Transverse colon (tissue), 4 donors: ENCODE data around the gene KIF3A. TPM values are rescaled to one million over a fixed set of nuclear protein-coding genes. Genes with fewer than 3 reads are reported as not detected.

Experiments used
- DNase-seq: peaks from one replicate; pipeline ENCODE4 v3.0.0-alpha.2; 2019
- H3K27ac ChIP-seq, 4 donors: fragments of 200-600 bp; sonication (generic); 2 replicates each; pipeline ENCODE4 v1.5.1; 2016 to 2018; ENCODE audit warnings: inconsistent platforms in 4 of 4
- H3K27me3 ChIP-seq: fragments of 200-600 bp; sonication (generic); 2 replicates; pipeline ENCODE4 v1.5.1; 2017; ENCODE audit warnings: inconsistent platforms
- H3K36me3 ChIP-seq, 4 donors: fragments of 200-600 bp; sonication (generic); 2 replicates each; pipeline ENCODE4 v1.5.1; 2017 to 2019; ENCODE audit warnings: inconsistent platforms in 4 of 4
- H3K4me1 ChIP-seq, 4 donors: fragments of 200-600 bp; sonication (generic); 2 replicates each; pipeline ENCODE4 v1.5.1; 2017 to 2020; ENCODE audit warnings: inconsistent platforms in 4 of 4
- H3K4me3 ChIP-seq, 4 donors: fragments of 200-600 bp; sonication (generic); 1 replicate in 1 of 4; 2 replicates in 3 of 4; pipeline versions ENCODE4 v1.5.1 to v1.6.1; 2017 to 2019; ENCODE audit warnings: inconsistent platforms in 4 of 4
- H3K9me3 ChIP-seq, 2 donors: fragments of 200-600 bp; sonication (generic); 2 replicates each; pipeline ENCODE4 v1.5.1; 2017 to 2019; ENCODE audit warnings: inconsistent platforms in 2 of 2
- EP300 ChIP-seq: sonication (generic); formaldehyde crosslinking; IDR thresholded peaks from one replicate; pipeline ENCODE4 v1.6.1; 2017; ENCODE audit warnings: antibody characterized with exemption, low read depth
- POLR2A ChIP-seq: fragments of 450-650 bp; IDR thresholded peaks from one replicate; pipeline ENCODE4 v1.6.1; 2016; ENCODE audit warnings: antibody characterized with exemption, mild to moderate bottlenecking, moderate library complexity
- POLR2AphosphoS5 ChIP-seq, 3 donors: sonication (generic); formaldehyde crosslinking; IDR thresholded peaks; one replicate each; pipeline ENCODE4 v1.6.1; 2016; ENCODE audit warnings: antibody characterized with exemption in 3 of 3
- WGBS, 2 donors: methylation state at CpG; one replicate each; pipeline ENCODE4 v1.1.5; 2018; ENCODE audit warnings: low coverage in 1 of 2; 5-methylcytosine and 5-hydroxymethylcytosine counted together
- in situ Hi-C, 4 donors: fragments of 200-750 bp; cut with MboI; loops; one replicate each; pipeline versions ENCODE4 v1.15.0 to v1.15.1; 2017; ENCODE audit warnings: low sequenced_read_pairs in 3 of 4, low pct_ligation_motif_present in 1 of 4, low pct_unique_long_range_greater_than_20kb in 1 of 4
- intact Hi-C: fragments of 100-400 bp; cut with DNase I; formaldehyde crosslinking; loops from one replicate; pipeline ENCODE4 v1.15.1; 2023; ENCODE audit warnings: low total_unique reads
- total RNA-seq, 4 donors: library from RNA; depleted of rRNA; stranded (reverse); fragments of >200 nt; gene quantifications; one replicate each; pipeline ENCODE4 v1.1.0, GENCODE V29; 2016
- TF ChIP-seq, protein P1 (sequence below), 5 experiments: fragments of 200-600 bp in 3 of 5; fragments of 450-650 bp in 2 of 5; sonication (generic) in 3 of 5; IDR thresholded peaks; 1 replicate in 2 of 5; 2 replicates in 3 of 5; pipeline ENCODE4 v1.5.1; 2016 to 2017; ENCODE audit warnings: antibody characterized with exemption in 5 of 5, inconsistent platforms in 3 of 5, mild to moderate bottlenecking in 2 of 5, moderate library complexity in 1 of 5

KIF3A gene
- total RNA-seq, 4 donors from 2014 or later = 1.9 to 7.0 (median 2.8) TPM

DNA sequence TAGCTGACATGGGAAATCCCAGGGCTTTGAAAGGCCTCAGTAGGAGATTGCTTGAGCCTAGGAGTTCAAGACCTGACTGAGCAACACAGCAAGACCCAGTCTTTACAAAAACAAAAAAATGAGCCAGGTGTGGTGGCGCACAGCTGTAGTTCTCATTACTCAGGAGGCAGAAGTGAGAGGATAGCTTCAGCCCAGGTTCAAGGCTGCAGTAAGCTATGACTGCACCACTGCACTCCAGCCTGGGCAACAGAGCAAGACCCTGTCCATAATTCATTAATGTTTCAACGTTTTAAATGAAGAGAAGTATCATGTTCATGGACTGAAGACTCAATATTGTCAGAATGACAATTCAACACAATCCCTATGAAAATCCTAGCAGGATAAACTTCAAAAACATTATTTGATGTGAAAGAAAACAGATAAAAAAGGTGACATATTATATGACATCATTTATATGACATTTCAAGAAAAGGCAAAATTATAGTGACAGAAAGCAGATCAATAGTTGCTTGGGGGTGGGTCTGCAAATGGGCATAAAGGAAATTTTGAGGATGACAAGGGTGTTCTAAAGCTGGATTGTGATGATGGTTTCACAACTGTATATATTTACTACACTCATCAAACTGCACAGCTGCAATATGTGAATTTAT lies 3.7 kb downstream of the KIF3A start:
- WGBS, 2 donors = 83 to 88% methylated on average over 2 of the region's 2 CpGs
- Histone ChIP-seq H3K9me3 (no peaks in the 10 kb centered on the region), H3K27ac (no peak overlapping the region), H3K27me3 (no peaks in the 10 kb centered on the region), H3K4me1 (peaks cover 0 to 12% (median 8%) of the 10 kb centered on the region in 4 donors), H3K36me3 (no peaks in the 10 kb centered on the region), H3K4me3 (no peak overlapping the region)
- intact Hi-C loops (no loop called here), in situ Hi-C loops (no loop called here)
- no peak for DNase-seq
- TF ChIP-seq POLR2AphosphoS5 (IDR thresholded peaks at IDR 0.05) (no peak), POLR2A (no peak), EP300 (no peak)
- TF ChIP-seq, protein P1, sequence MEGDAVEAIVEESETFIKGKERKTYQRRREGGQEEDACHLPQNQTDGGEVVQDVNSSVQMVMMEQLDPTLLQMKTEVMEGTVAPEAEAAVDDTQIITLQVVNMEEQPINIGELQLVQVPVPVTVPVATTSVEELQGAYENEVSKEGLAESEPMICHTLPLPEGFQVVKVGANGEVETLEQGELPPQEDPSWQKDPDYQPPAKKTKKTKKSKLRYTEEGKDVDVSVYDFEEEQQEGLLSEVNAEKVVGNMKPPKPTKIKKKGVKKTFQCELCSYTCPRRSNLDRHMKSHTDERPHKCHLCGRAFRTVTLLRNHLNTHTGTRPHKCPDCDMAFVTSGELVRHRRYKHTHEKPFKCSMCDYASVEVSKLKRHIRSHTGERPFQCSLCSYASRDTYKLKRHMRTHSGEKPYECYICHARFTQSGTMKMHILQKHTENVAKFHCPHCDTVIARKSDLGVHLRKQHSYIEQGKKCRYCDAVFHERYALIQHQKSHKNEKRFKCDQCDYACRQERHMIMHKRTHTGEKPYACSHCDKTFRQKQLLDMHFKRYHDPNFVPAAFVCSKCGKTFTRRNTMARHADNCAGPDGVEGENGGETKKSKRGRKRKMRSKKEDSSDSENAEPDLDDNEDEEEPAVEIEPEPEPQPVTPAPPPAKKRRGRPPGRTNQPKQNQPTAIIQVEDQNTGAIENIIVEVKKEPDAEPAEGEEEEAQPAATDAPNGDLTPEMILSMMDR (IDR thresholded peaks at IDR 0.05) = no peak

DNA sequence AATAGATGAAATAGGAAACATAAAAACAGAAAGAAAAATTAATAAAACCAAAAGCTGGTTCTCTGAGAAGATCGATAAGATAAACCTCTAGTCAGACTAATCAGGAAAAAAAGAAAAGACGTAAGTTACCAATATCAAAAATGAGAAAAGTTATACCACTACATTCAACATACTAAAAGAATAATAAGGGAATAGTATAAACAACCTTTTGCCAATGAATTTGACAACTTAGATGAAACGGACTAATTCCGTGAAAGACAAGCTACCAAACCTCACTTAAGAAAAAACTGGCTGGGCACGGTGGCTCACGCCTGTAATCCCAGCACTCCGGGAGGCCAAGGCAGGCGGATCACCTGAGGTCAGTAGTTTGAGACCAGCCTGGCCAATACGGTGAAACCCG lies 7.5 kb downstream of the KIF3A start:
- Histone ChIP-seq H3K36me3 (no peaks in the 10 kb centered on the region), H3K4me3 (no peak overlapping the region), H3K27me3 (no peaks in the 10 kb centered on the region), H3K27ac (no peak overlapping the region), H3K4me1 (no peaks in the 10 kb centered on the region), H3K9me3 (no peaks in the 10 kb centered on the region)
- TF ChIP-seq POLR2A (no peak), POLR2AphosphoS5 (IDR thresholded peaks at IDR 0.05) (no peak), EP300 (no peak)
- TF ChIP-seq, protein P1 (IDR thresholded peaks at IDR 0.05) = no peak
- 95 to 97% methylated on average over 10 of the region's 10 CpGs for WGBS, 2 donors
- intact Hi-C loops = no loop called here
- in situ Hi-C loops = no loop called here
- no peak for DNase-seq

DNA sequence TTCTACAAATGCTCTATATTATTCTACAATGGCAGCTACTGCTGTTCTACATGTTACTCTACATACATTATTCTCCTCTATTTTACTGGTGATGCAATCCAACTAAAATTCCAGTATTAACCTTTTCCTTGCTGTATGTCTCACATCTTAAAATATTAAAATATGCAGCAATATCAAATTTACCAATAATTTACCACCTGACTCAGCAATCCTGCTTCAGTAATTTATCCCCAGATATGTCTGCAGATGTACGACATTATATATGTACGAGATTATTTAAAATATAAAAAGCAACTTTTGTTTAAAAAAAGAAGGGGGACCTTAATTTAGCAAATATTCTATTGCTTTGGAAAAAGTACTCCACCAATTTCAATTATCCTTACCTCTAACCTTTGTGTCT lies 11.6 kb downstream of the KIF3A start:
- intact Hi-C loops = no loop called here
- Histone ChIP-seq H3K4me1 (no peaks in the 10 kb centered on the region), H3K36me3 (no peaks in the 10 kb centered on the region), H3K27ac (no peak overlapping the region), H3K9me3 (no peaks in the 10 kb centered on the region), H3K27me3 (no peaks in the 10 kb centered on the region), H3K4me3 (no peak overlapping the region)
- in situ Hi-C loops = no loop called here
- 93 to 94% methylated on average over 2 of the region's 2 CpGs for WGBS, 2 donors
- DNase-seq = no peak
- TF ChIP-seq POLR2AphosphoS5 (IDR thresholded peaks at IDR 0.05) (no peak), EP300 (no peak), POLR2A (no peak)
- TF ChIP-seq, protein P1 (IDR thresholded peaks at IDR 0.05) = no peak

DNA sequence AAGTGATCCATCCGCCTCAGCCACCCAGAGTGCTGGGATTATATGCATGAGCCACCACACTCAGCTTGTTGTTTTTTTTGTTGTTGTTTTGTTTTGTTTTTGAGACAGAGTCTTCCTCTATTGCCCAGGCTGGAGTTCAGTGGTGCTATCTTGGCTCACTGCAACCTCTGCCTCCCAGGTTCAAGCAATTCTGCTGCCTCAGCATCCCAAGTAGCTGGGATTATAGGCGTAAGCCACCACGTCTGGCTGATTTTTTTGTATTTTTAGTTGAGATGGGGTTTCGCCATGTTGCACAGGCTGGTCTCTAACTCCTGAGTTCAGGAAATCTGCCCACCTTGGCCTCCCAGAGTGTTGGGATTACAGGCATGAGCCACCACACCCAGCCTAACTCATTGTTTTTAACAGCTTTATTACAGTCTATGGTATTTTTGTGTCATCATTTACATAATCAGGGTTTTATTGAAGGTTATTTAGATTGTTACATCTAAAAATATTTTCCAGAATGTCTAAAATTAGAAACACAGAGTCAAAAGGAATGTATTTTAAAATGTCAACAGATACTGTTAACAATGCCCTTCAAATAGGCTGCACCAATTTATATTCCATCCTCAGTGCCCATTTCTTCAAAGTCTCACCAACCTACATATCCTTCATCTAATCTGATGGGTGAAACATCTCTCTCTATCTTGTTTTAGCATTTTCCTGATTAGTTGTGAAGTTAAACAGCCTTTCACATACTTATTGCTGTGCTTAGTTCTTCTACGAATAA lies 18.6 kb downstream of the KIF3A start:
- no peaks in the 10 kb centered on the region for H3K36me3 ChIP-seq
- no peaks in the 10 kb centered on the region for H3K9me3 ChIP-seq
- in situ Hi-C loops (loop anchor here in 2 of 4 donors (25.0 kb wide), 1 partner anchor 331 kb away; no protein-coding TSS in a partner anchor), intact Hi-C loops (no loop called here)
- TF ChIP-seq EP300 = no peak
- TF ChIP-seq POLR2AphosphoS5 (IDR thresholded peaks at IDR 0.05) = no peak
- TF ChIP-seq, protein P1 (IDR thresholded peaks at IDR 0.05) = no peak
- TF ChIP-seq POLR2A = no peak
- no peaks in the 10 kb centered on the region for H3K27me3 ChIP-seq
- DNase-seq = no peak
- WGBS, 2 donors = 96 to 100% methylated on average over 4 to 5 of the region's 5 CpGs
- no peak overlapping the region for H3K4me3 ChIP-seq
- H3K4me1 ChIP-seq = peaks cover 0 to 3% (median 0%) of the 10 kb centered on the region in 4 donors
- no peak overlapping the region for H3K27ac ChIP-seq
